GM19025 (cell line): Measurements from ENCODE around the gene MUC5AC.
"Not testable (repeated sequence)": the region's sequence is repeated elsewhere in the genome, so short reads cannot be mapped to it uniquely, and the experiment has no call there.

Source experiments
- ATAC-seq: cut with Tn5 transposase; IDR thresholded peaks from one replicate; pipeline ENCODE4 v1.9.1; 2021; ENCODE audit warnings: mild to moderate bottlenecking, low read depth, moderate library complexity; ENCODE audit not compliant: unreplicated experiment

The MUC5AC gene

DNA sequence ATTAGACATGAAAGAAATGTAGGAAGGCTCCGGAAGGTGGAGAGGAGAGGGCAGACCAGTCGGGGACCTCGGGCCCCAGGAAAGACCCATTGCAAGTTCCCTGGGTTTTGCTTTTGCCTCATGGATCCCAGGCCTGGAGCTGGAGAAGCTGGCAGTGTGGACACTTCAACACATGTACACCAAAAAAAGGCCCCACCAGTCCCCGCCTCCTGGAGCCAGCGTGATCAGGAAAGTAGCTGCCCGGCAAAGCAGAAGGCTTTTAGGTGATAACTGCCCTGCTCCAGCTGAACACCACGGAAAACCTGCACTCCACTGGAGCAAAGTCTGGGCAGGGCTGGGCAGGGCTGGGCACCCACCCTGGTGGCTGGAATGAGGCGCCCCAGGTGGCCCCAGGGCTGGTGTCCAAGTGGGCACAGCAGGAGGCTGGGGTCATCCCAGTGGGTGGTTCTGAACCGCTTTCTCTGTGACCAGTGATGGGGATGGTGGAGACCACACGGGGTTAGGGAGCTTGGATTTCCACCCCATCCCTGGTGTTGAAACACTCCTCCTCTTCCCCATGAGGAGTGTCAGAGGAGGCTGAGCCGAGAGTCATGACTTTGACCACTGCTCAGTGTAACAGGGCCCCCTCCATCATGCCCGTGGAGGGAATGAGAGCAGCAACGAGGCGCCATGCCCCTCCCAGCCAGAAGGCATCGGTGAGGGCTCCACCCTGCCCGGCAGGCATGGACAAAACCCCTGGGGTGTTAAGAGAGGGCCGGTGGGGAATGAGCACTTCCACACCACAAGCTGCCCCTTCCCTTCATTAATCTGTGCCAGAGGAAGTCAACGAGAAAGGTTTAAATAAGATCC, 16.9 kb upstream of the MUC5AC start:
- no peak for ATAC-seq

DNA sequence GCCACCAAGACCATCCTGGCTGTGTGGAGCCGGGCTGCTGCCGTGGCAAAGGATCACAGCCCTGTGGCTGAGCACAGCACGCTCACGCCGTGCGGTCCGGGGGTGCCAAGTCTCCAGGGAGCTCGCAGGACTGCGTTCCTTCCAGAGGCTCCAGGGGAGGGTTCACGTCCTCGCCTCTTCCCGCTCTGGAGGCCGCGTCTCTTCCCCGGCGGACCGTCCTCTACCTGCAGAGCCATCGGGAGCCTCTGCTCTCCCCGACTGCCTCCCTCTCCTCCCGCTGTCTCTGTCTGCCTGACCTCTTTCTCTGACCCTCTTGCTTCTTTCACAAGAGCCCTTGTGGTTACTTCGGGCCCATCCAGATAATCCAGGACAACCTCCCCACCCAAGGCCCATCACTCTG, 11.4 kb upstream of the MUC5AC start:
- no peak for ATAC-seq

DNA sequence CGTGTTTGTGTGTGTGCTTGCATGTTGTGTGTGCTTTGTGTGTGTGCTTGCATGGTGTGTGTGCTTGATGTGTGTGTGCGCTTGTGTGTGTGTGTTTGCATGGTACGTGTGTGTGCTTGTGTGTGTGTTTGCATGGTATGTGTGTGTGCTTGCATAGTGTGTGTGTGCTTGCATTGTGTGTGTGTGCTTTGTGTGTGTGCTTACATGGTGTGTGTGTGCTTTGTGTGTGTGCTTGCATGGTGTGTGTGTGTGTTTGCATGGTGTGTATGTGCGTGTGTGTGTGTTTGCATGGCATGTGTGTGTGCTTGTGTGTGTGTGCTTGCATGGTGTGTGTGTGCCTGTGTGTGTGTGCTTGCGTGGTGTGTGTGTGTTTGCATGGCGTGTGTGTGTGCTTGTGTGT, 10.0 kb upstream of the MUC5AC start:
- no peak for ATAC-seq

DNA sequence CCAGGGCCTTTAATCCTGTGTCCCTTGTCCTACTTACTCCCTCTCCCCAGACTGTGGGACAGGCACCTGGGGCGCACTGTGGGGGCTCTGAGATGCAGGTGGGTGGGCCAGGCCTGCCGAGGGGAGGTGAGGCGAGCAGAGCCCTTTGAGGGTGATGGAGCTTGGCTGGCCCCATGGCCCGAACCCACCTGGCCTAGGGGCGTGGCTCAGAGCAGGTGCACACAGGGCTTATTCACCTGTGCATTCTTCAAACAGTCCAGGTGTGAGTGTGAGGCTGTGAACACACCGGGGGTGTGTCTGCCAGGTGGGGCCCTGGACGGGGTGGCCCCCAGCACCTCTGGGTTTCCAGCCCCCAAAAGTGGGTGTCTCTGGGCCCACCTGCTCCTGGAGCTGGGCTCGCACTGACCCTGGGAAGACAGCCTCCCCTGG, 9.0 kb upstream of the MUC5AC start:
- no peak for ATAC-seq

DNA sequence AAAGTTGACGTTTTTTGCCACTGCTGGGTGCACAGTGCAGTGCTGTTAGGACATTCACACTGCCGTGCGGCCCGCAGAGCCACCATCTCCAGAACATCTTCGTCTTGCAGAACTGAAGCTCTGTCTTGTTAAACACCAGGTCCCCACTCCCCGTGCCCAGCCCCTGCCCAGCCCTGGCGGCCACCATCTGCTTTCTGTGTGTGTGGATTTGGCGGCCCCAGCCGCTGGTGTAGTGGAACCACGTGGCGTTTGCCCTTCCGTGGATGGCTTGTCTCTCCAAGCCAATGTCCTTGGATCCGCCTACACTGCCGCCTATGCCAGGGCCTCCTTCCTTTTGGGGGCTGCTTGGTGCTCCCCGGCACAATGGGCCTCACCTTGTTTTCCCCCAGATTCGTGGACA, 8.2 kb upstream of the MUC5AC start:
- no peak for ATAC-seq

DNA sequence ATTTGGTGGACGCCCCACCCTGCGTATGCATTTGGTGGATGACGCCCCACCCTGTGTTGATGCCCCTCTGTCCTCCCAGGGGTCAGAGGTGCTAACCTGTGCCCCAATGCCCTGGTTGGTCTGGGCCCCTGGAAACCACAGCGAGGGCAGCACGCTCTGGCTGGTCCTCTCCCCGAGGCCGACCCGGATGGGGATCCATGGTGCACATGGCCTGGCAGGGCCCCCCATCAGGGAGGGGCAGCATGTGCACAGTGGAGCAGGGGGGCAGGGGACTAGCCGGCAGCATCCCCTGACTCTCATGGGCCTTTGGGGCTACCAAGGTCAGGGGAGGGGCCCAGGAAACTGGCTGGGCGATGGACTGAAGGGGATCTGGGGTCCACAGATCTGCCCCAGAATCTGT, 7.6 kb upstream of the MUC5AC start:
- no peak for ATAC-seq

DNA sequence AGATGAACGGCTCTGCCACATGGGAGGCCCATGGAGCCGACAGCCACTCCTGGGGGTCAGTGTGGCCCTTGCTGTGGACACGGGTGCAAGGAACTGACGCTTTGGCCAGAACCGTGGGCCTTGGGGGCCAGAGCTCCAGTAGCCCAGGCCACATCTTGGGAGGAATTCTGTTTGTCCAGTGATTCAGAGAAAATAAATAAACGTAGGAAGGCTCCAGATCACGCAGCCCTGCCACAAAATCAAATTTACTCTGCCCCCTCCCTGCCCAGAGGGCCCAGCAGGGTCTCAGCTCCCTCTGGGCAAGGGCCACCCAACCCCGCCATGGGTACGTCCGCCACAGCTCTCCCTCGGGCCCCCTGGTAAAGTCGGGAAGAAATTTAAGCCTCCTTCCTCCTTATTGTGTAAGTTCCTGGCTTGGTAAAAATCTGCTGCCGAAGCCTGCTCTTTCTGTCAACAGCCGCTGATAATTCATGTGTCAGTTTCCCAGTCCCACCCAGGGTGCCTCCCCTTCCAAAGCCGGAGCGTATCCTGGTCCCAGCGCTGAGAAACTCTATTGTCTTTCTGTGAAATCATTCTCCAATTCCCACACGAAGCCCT, 6.9 kb upstream of the MUC5AC start:
- ATAC-seq = no peak

DNA sequence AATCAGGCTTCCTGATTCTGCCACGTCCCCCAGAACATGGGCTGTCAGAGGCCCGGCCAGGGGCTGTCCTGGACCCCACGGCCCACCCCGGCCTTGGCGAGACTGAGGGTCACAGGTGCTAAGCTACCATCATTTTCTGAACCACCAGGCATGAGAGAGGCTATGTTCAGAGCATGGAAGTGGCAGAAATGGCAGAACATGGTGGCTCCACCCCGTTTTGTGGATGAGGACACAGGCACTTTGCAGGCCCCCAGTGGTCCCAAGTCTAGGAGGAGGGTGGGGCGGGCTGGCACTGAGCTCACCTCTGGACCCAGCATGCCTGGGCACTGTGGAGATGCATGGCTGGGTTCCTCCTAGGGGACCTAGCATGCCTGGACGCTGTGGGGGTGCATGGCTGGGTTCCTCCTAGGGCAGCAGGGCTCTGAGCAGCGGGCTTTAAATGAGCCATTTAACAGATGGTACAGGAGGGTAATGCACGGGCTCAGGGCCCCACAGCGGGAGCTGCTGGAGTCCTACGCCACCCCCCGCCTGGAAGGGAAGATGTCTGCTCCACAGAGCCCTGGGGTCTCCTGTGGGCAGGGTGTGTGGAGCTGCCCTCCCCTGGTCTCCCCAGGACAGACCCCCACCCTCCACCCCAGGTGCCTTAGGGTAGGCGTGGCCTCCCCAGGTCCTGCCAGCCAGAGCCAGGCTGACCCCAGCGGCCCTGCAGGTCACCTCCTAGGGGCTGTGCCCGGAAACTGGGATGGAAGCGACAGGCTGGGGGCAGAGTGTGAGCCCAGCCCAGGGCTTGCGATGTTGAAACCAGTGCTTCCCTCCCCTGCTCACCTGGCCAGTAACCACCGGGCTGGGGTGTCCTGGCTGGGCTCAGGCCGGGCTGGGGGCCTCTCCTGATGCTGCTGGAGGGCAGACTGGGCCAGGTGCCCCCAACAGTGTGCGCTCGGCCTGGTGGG, 6.1 kb upstream of the MUC5AC start:
- ATAC-seq = no peak

DNA sequence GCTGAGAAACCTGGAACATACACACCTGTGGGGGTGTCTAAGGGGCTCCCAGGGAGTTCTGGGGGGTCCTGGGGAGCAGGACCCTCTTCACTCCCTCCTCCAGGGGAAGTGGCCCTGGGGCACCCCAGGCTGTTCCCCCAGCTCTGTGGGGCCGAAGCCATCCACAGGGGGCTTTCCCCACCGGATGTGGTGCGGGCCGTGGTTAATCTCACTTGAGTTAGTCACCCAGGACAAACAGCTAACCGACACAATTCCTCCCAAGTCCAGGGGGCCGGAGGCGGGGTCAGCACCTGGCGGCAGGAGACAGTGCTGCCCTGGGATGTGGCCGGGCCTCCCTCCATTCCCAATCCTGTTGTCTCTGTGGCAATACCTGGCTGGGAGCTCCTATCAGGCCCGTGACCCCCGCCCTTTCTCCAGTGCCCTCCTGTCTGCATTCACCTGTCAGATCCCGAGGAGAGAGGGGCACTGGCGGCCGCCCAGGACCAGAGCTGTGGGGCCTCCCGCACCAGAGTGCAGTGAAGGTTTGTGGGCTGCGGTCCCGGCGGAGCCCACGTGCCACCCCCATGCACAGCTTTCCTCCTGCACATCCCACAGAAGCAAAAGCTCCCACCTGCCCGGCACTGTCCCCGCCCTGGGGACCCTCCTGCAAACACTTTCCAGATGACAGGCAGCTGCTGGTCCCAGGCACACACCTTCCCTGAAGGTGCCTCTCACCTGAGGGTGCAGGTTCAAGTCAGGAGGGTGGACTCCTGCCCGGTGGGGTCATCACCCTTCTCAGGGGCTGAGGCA, 5.2 kb upstream of the MUC5AC start:
- no peak for ATAC-seq

DNA sequence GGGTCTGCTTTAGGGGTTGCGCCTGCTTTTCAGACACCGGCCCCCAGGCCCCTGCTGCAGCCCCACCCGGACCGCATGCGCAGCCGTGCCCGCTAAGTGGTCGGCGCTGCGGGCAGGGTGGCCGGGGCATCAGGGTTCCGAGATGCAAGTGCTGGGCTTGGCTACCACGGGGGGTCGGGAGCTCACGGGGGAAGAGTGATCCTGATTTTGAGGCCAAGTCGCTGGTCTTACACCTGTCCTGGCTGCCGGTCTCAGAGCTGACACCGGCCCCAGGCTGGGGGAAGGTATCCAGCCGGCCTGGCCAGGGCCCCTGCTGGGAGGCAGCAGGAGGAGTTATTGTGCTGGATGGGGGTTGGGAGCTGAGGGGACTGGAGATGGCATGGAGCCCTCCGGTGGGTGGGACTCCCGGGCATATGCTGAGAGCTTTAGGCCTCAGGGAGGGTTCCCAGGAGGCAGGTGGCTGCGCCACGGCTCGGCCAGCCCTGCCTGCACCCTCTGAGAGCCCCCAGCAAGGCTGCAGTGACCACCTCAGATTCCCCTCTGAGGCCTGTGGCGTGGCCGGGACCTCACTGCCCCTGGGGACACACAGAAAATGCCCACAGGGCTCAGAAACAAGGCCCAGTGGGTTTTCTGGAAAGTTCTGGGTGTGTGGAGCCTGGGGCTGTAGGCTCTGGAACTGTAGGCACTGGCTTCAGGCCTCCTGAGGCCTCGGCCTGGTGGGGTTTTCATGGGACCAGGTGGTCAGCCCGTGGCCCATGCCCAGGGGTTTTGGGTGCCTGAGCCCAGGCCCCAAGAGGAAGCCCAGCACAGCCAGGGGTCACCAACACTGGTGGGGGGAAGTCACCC, 4.4 kb upstream of the MUC5AC start:
- ATAC-seq = no peak

DNA sequence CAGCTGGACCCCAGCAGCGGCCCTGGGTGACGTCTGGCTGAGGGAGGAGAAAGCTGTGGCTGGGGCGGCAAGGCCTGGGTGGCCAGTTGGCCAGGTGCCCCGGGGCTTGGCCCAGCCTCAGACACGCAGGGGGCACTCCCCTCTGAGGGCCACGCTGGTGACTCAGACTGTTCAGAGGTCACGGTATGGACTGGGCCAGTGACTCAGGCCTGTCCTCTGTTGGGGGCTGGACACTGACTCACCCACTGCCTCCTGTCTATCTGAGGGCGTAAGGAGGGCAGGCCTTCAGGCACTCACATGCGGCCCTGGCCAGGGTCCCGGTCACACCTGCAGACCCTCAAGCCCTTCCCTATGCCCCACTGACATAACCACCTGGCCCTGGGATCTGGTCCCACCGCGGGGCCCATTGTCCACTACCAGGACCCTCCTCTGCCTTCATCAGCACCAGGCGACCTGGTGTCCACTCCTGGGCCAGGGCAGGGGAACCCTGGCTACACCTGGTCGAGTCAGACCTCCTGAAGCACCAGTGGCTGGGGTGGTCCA, 3.7 kb upstream of the MUC5AC start:
- ATAC-seq = no peak

DNA sequence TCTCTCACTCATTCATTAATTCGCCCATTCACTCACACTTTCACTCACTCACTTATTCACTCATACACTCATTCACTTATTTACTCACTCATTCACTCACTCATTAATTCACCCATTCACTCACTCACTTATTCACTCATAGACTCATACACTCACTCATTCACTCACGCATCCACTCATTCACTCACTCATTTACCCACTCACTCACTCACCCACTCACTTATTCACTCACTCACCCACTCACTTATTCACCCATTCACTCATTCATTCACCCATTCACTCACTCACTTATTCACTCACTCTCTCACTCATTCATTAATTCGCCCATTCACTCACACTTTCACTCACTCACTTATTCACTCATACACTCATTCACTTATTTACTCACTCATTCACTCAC, 3.1 kb upstream of the MUC5AC start:
- ATAC-seq = not testable (repeated sequence)

DNA sequence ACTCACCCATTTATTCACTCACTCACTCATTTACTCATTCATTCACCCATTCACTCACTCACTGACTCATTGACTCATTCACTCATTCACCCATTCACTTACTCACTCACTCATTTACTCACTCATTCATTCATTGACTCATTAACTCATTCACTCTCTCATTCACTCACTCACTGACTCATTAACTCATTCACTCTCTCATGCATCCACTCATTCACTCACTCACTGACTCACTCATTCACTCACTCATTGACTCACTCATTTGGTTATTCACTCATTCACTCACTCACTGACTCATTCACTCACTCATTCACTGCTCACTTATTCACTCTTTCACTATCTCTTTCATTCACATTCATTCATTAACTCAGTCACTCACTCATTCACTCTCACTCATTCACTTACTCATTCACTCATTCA, 2.5 kb upstream of the MUC5AC start:
- ATAC-seq = no peak

DNA sequence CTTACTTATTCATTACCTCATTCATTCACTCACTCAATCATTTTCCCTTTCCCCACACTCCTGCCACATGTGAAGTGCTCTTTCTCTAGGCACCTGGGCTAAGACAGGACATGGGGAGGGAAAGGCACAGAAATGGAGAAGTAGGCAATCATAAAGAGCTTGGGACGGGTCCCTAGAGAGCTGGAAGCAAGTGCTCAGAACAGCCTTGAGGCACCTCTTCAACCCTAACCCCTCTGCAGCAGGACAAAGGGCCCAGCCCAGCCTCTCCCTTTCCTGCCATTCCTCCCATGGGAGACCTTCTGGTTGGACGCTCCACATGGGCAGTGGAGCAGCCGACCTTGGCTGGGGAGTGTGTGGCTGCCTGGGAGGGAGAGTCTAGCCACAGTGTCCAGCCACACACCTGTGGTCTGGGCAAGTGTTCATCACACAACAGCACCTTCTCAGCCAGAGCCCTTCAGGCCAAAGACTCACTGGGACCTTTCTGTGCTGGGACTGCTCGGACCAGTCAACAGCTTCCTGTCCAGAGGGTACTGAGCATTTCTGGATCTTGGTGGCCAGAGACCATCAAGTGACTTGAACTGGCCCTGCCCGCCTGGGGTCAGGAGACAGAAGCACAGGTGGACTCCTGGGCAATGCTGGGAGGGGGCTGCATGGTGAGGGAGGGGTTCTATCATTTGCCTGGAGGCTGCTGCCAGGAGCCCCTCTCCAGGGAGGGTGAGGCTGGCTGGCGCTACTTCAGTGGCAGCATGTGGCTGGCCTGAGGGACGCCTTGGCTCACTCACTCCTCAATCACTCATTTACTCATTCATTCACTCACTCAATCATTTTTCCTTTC, 1.0 kb upstream of the MUC5AC start:
- no peak for ATAC-seq

DNA sequence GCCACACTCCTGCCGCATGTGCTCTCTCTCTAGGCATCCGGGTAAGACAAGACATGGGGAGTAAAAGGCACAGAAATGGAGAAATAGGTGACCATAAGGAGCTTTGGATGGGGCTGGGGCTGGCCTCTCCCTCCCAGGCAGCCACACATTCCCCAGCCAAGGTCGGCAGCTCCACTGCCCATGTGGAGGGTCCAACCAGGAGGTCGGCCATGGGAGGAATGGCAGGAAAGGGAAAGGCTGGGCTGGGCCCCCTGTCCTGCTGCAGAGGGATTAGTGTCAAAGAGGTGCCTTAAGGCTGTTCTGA, 460 bp upstream of the MUC5AC start:
- ATAC-seq = no peak

DNA sequence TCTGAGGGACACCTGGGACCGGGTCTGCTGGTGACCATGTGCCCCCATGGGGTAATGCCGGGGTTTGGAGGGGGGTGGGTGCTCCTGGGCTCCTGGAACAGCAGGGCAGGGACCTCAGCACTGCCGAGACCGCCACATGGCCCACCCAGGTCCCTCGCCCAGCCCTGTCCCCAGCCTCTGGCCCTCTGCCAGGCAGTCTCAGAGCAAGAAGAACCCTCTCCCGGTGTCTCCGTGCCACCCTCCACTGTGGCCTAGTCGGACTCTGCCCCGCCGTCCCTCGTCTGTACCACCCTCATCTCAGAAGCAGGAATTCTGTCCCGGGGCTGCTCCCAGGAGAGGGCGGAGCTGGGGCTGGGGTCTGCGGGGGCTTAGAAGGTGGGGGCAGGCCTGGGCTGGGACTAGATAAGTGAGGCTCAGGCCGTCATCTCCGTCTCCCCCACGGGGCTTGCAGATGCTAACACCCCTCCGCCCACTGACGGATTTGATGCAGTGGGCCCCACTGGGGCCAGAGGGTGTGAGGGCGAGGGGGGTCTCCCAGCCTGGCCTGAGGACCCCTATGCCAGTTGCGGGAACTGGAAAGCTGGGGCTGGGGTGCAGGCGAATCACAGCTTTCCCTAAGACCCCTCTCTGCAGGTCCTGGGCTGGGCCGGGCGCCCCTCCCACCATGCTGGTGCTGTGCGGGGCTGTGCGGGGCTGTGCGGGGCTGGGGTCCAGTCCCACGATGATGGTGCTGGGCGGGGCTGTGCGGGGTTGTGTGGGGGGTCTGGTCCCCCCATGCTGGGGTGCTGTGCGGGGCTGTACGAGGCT, 1.1 kb downstream of the MUC5AC start:
- no peak for ATAC-seq

DNA sequence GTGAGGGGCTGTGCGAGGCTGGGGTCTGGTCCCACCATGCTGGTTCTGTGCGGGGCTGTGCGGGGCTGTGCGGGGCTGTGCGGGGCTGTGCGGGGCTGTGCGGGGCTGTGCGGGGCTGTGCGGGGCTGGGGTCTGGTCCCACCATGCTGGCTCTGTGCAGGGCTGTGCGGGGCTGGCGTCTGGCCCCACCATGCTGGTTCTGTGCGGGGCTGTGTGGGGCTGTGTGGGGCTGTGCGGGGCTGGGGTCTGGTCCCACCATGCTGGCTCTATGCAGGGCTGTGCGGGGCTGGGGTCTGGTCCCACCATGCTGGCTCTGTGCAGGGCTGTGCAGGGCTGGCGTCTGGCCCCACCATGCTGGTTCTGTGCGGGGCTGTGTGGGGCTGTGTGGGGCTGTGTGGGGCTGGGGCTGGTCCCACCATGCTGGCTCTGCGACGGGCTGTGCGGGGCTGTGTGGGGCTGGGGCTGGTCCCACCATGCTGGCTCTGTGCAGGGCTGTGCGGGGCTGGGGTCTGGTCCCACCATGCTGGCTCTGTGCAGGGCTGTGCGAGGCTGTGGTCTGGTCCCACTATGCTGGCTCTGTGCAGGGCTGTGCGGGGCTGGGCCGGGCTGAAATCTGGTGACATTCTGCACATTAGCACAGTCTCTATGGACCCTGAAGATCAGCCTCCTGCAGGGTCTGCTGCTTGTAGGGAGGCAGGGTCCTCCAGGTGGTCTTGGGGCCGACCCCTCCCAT, 1.9 kb downstream of the MUC5AC start:
- ATAC-seq = not testable (repeated sequence)
